Kidney capillary endothelial cell (primary cell): ENCODE measurements around the gene NRCAM.
A peak's percentile ranks its signal among the peaks of the same experiment; 100 is the strongest.

Experiments used
- DNase-seq: peaks from one replicate; pipeline ENCODE4 v3.0.0-alpha.2; 2018; ENCODE audit warnings: low spot score

The NRCAM gene

GRCh38 chr7:108156897-108157605, 299.2 kb downstream of the NRCAM start:
- no peak for DNase-seq

GRCh38 chr7:108152198-108152597, 304.0 kb downstream of the NRCAM start:
- DNase-seq: no peak

- DNase-seq: no peak
These were observed 306.3 kb downstream of the NRCAM start for GRCh38 chr7:108149908-108150307.

- DNase-seq: no peak
These were observed 307.1 kb downstream of the NRCAM start for GRCh38 chr7:108149119-108149518.

- no peak for DNase-seq
These were observed 309.1 kb downstream of the NRCAM start for GRCh38 chr7:108147031-108147563.

GRCh38 chr7:108146070-108146842, 310.0 kb downstream of the NRCAM start:
- peak; percentile 69 for DNase-seq

GRCh38 chr7:108145401-108145800, 310.8 kb downstream of the NRCAM start:
- no peak for DNase-seq

- no peak for DNase-seq
These were observed 311.3 kb downstream of the NRCAM start for GRCh38 chr7:108144931-108145330.

GRCh38 chr7:108143658-108144420, 312.4 kb downstream of the NRCAM start:
- DNase-seq: no peak

- DNase-seq: no peak
These were observed 313.5 kb downstream of the NRCAM start for GRCh38 chr7:108142675-108143259.

- DNase-seq: no peak
These were observed 314.1 kb downstream of the NRCAM start for GRCh38 chr7:108142180-108142579.

GRCh38 chr7:108140671-108141070, 315.6 kb downstream of the NRCAM start:
- DNase-seq: no peak

- DNase-seq: no peak
These were observed 317.3 kb downstream of the NRCAM start for GRCh38 chr7:108138911-108139310.

- DNase-seq: no peak
These were observed 318.2 kb downstream of the NRCAM start for GRCh38 chr7:108137993-108138392.

GRCh38 chr7:108137040-108137439, 319.2 kb downstream of the NRCAM start:
- no peak for DNase-seq

GRCh38 chr7:108136191-108136688, 320.0 kb downstream of the NRCAM start:
- DNase-seq: no peak

GRCh38 chr7:108135446-108136190, 320.6 kb downstream of the NRCAM start:
- no peak for DNase-seq

- no peak for DNase-seq
These were observed 321.8 kb downstream of the NRCAM start for GRCh38 chr7:108134486-108134885.

- DNase-seq: no peak
These were observed 323.5 kb downstream of the NRCAM start for GRCh38 chr7:108132551-108133265.

GRCh38 chr7:108130261-108130660, 326.0 kb downstream of the NRCAM start, which contains the start of gene LAMB4:
Gene LAMB4 (minus strand): TSS chr7:108130361. CDS start chr7:108123164, 7,197 bp downstream.
- no peak for DNase-seq
